PC-3 (cell line): Measurements from ENCODE around the gene MPST. TPM values are rescaled to one million over a fixed set of nuclear protein-coding genes. Genes with fewer than 3 reads are reported as not detected.

Experiments used
- ATAC-seq: fragments of 200-7000 bp; cut with Tn5 transposase; 2 replicates; pipeline ENCODE4 v1.9.1; 2020; ENCODE audit warnings: mild to moderate bottlenecking, moderate library complexity
- Bru-seq: library from RNA; stranded (reverse); fragments of 400-500 nt; gene quantifications from one replicate; lab custom pipeline; 2021; lab: Mats Ljungman, UMichigan
- BruChase-seq, 2 experiments: library from RNA; stranded (reverse); fragments of 400-500 nt; gene quantifications; one replicate each; lab custom pipeline; 2021; lab: Mats Ljungman, UMichigan
- BruUV-seq: library from RNA; stranded (reverse); fragments of 400-500 nt; replicated peaks from 2 replicates; lab custom pipeline; 2021; lab: Mats Ljungman, UMichigan
- CTCF ChIA-PET: fragments of 300-600 bp; sonication (Branson Sonifier 250); formaldehyde crosslinking; loops from one replicate; lab custom pipeline; 2022; ENCODE audit warnings: antibody characterized with exemption; lab: Charles Lee
- POLR2A ChIA-PET: fragments of 300-600 bp; sonication (Branson Sonifier 250); formaldehyde crosslinking; loops from one replicate; lab custom pipeline; 2022; ENCODE audit warnings: antibody characterized with exemption; ENCODE audit not compliant: unreplicated experiment; lab: Charles Lee
- DNase-seq: peaks from one replicate; pipeline ENCODE4 v3.0.0-alpha.2; 2015
- H2AFZ ChIP-seq: fragments of 300-600 bp; sonication (generic); 2 replicates; pipeline ENCODE4 v1.6.0; 2016; ENCODE audit warnings: antibody characterized with exemption, low read length
- H3F3A ChIP-seq: fragments of 300-600 bp; sonication (generic); one replicate; pipeline ENCODE4 v1.6.0; 2017; ENCODE audit warnings: antibody characterized with exemption, low read length, control low read depth, mild to moderate bottlenecking; ENCODE audit not compliant: unreplicated experiment
- H3K27ac ChIP-seq: fragments of 300-600 bp; sonication (generic); 2 replicates; pipeline ENCODE4 v1.5.1; 2016; ENCODE audit warnings: mild to moderate bottlenecking, low read length
- H3K27me3 ChIP-seq: fragments of 300-600 bp; sonication (generic); 2 replicates; pipeline ENCODE4 v1.6.1; 2016; ENCODE audit warnings: low read length, mixed read lengths
- H3K36me3 ChIP-seq: fragments of 300-600 bp; sonication (generic); 2 replicates; pipeline ENCODE4 v1.6.1; 2016; ENCODE audit warnings: low read depth, mixed run types, low read length, mixed read lengths
- H3K4me1 ChIP-seq: fragments of 300-600 bp; sonication (generic); 2 replicates; pipeline ENCODE4 v1.5.1; 2016; ENCODE audit warnings: low read length; ENCODE audit not compliant: insufficient read depth
- H3K4me2 ChIP-seq: fragments of 300-600 bp; sonication (generic); 2 replicates; pipeline ENCODE4 v1.6.0; 2016; ENCODE audit warnings: low read length
- H3K4me3 ChIP-seq: fragments of 300-600 bp; sonication (generic); 2 replicates; pipeline ENCODE4 v1.5.1; 2016; ENCODE audit warnings: mild to moderate bottlenecking, low read length, mixed read lengths
- H3K79me2 ChIP-seq: fragments of 300-600 bp; sonication (generic); 2 replicates; pipeline ENCODE4 v1.6.1; 2017; ENCODE audit warnings: low read length, mixed read lengths
- H3K9ac ChIP-seq: fragments of 300-600 bp; sonication (generic); 2 replicates; pipeline ENCODE4 v1.6.0; 2016; ENCODE audit warnings: mild to moderate bottlenecking, low read length
- H3K9me2 ChIP-seq: fragments of 300-600 bp; sonication (generic); replicated peaks from 2 replicates; pipeline ENCODE4 v1.6.1; 2016; ENCODE audit warnings: mixed run types, low read length, mixed read lengths
- H3K9me3 ChIP-seq: fragments of 300-600 bp; sonication (generic); 2 replicates; pipeline ENCODE4 v1.6.1; 2016; ENCODE audit warnings: low read length, mixed read lengths
- H4K20me1 ChIP-seq: fragments of 300-600 bp; sonication (generic); 2 replicates; pipeline ENCODE4 v1.6.1; 2016; ENCODE audit warnings: low read length, mixed read lengths
- CTCF ChIP-seq: fragments of 300-600 bp; sonication (generic); conservative IDR thresholded peaks from 2 replicates; pipeline ENCODE4 v1.5.1; 2017; ENCODE audit warnings: antibody characterized with exemption, low read depth, mild to moderate bottlenecking, low read length
- EZH2 ChIP-seq: fragments of 300-600 bp; sonication (generic); IDR thresholded peaks from one replicate; pipeline ENCODE4 v1.6.1; 2017; ENCODE audit warnings: antibody characterized with exemption, mild to moderate bottlenecking, low read length; ENCODE audit not compliant: unreplicated experiment
- EZH2phosphoT487 ChIP-seq: fragments of 300-600 bp; sonication (generic); IDR thresholded peaks from 2 replicates; pipeline ENCODE4 v1.6.1; 2018; ENCODE audit warnings: mild to moderate bottlenecking, antibody characterized with exemption, low read length, borderline replicate concordance
- intact Hi-C: fragments of 100-400 bp; cut with micrococcal nuclease; formaldehyde crosslinking; loops from 2 replicates; pipeline ENCODE4 v1.9.0; 2023
- long read RNA-seq: library from polyadenylated mRNA; unstranded; transcript quantifications from one replicate; pipeline ENCODE4 v2.0.0, GENCODE V29; 2021; ENCODE audit not compliant: unreplicated experiment
- total RNA-seq: library from RNA; depleted of rRNA; stranded (reverse); fragments of >200 nt; gene quantifications from 2 replicates; pipeline ENCODE4 v1.2.3, GENCODE V29; 2014; rRNA removed

MPST gene
- total RNA-seq (87.5 and 97.0 TPM in 2 replicates), Bru-seq, nascent RNA (percentile 60 among the genes with signal in this experiment), BruChase-seq, experiment 1, labeled RNA remaining after a 6-hour chase (percentile 66 among the genes with signal in this experiment), BruChase-seq, experiment 2, labeled RNA remaining after a 2-hour chase (percentile 67 among the genes with signal in this experiment)
- long read RNA-seq, transcript MPST-203 (3 exons, 1,345 nt): minor isoform, 18 of 139 reads
- long read RNA-seq, transcript MPST-206 (3 exons, 1,331 nt): major isoform, 65 of 139 reads
- long read RNA-seq, partial matches to known transcripts: 46 of 139 reads
- long read RNA-seq, other reads (novel, unspliced or antisense): 9 of 139 reads

GRCh38 chr22:37019309-37020191, at the start of gene MPST, which contains the start of gene TST:
Gene MPST (plus strand): TSS chr22:37019742. CDS start chr22:37019837, 95 bp downstream.
Gene TST (minus strand): TSS chr22:37019447. CDS start chr22:37018732, 715 bp downstream.
- H3K4me1 ChIP-seq: peaks cover 7% of the 10 kb centered on the region; the same call in 1 of the 2 replicates
- POLR2A ChIA-PET: interaction anchor here (0.6 kb wide), 1 partner anchor 32 kb away, joined by 3 read pairs; the partner anchor contains the start of gene KCTD17
- TF ChIP-seq EZH2phosphoT487 (no peak), EZH2 (no peak), CTCF (no peak)
- intact Hi-C loops: no loop called here
- no peaks in the 10 kb centered on the region for H3K9me3 ChIP-seq
- no TSS peak for BruUV-seq
- H3K36me3 ChIP-seq: no peaks in the 10 kb centered on the region
- H3K4me2 ChIP-seq: peak within 1 kb of the TSS; percentile 91
- CTCF ChIA-PET: interaction anchor here (0.6 kb wide), 1 partner anchor 135 kb away, joined by 4 read pairs; no protein-coding TSS in a partner anchor
- no peaks in the 10 kb centered on the region for H4K20me1 ChIP-seq
- peak within 1 kb of the TSS; percentile 73 for H3K9ac ChIP-seq
- H3K9me2 ChIP-seq: no peaks in the 10 kb centered on the region
- H3K27ac ChIP-seq: no peak within 1 kb of the TSS
- H3F3A ChIP-seq: no peaks in the 10 kb centered on the region
- H3K4me3 ChIP-seq: peak within 1 kb of the TSS; percentile 90
- peaks cover 28% of the 10 kb centered on the region for H3K79me2 ChIP-seq
- ATAC-seq: peak; percentile 92
- H3K27me3 ChIP-seq: no peaks in the 10 kb centered on the region
- peak; percentile 58 for DNase-seq
- peak within 1 kb of the TSS; percentile 94 for H2AFZ ChIP-seq

GRCh38 chr22:36971341-36972125, 48.0 kb upstream of the MPST start:
- Histone ChIP-seq H4K20me1 (no peaks in the 10 kb centered on the region), H2AFZ (no peak overlapping the region), H3K9ac (no peak overlapping the region), H3K79me2 (no peaks in the 10 kb centered on the region), H3K27ac (no peak overlapping the region), H3K9me2 (no peaks in the 10 kb centered on the region), H3K36me3 (no peaks in the 10 kb centered on the region), H3K4me1 (no peaks in the 10 kb centered on the region), H3K4me3 (no peak overlapping the region), H3K4me2 (no peak overlapping the region), H3K27me3 (no peaks in the 10 kb centered on the region), H3F3A (no peaks in the 10 kb centered on the region), H3K9me3 (no peaks in the 10 kb centered on the region)
- BruUV-seq: no TSS peak
- DNase-seq (no peak), ATAC-seq (no peak)
- intact Hi-C loops: no loop called here
- no peak for TF ChIP-seq EZH2phosphoT487
- TF ChIP-seq CTCF: no peak
- no peak for TF ChIP-seq EZH2
- ChIA-PET CTCF (no interaction called here), POLR2A (no interaction called here)
